ENCODE measurements around the gene TSC2. TPM values are rescaled to one million over a fixed set of nuclear protein-coding genes. Genes with fewer than 3 reads are reported as not detected.

TSC2 gene
- polyA plus RNA-seq, 1 donor from 2014 or later = 69.2 TPM

DNA sequence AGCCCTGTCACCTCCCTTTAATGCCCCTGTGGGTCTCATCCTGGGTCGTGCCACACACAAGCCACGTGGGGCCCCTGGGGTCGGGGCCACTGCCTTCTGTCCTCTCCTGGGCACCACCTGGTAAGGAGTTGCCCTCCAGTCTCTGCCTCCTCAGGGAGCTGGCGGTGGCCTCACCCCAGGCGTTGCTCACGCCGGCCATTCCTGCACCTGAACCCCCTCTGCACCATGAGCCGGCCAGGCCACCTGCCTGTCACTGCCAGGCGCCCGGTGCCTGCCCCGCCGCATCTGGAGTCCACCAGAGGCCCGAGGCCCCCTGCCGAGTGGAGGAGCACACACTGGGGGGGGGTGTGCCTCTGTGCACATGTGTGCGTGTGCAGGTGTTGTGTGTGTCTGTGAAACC is 10.7 kb upstream of the TSC2 start:
- H3K9me3 ChIP-seq (ENCODE audit: low read length) = no peaks in the 10 kb centered on the region
- no peak overlapping the region for H2AFZ ChIP-seq (ENCODE audit: low read depth, low read length)
- no peak overlapping the region for H3K27ac ChIP-seq (ENCODE audit: low read length)
- no peaks in the 10 kb centered on the region for H3K27me3 ChIP-seq (ENCODE audit: insufficient read depth, low read depth, low read length)
- no peaks in the 10 kb centered on the region for H3K9me2 ChIP-seq (ENCODE audit: insufficient read depth, low read length)
- H3K36me3 ChIP-seq (ENCODE audit: insufficient read depth, low read length) = no peaks in the 10 kb centered on the region
- no peaks in the 10 kb centered on the region for H4K20me1 ChIP-seq (ENCODE audit: insufficient read depth)
- no peak overlapping the region for H3K9ac ChIP-seq (ENCODE audit: low read length)
- no peak overlapping the region for H3K4me2 ChIP-seq (ENCODE audit: low read length)
- H3F3A ChIP-seq (ENCODE audit: insufficient read depth, low read length, poor library complexity, severe bottlenecking) = no peaks in the 10 kb centered on the region
- TF ChIP-seq EZH2 (IDR thresholded peaks at IDR 0.05; ENCODE audit: borderline replicate concordance, insufficient read depth, low read length, poor library complexity, severe bottlenecking) (no peak), EP300 (conservative IDR thresholded peaks at IDR 0.05; ENCODE audit: poor library complexity, severe bottlenecking) (no peak), POLR2AphosphoS5 (IDR thresholded peaks at IDR 0.05) (no peak), SMC3 (conservative IDR thresholded peaks at IDR 0.05; ENCODE audit: poor library complexity) (no peak), TAF1 (IDR thresholded peaks at IDR 0.05; ENCODE audit: low read depth) (no peak), RAD21 (conservative IDR thresholded peaks at IDR 0.05) (no peak), MXI1 (conservative IDR thresholded peaks at IDR 0.05; ENCODE audit: poor library complexity, severe bottlenecking) (no peak)
- TF ChIP-seq, protein P1, sequence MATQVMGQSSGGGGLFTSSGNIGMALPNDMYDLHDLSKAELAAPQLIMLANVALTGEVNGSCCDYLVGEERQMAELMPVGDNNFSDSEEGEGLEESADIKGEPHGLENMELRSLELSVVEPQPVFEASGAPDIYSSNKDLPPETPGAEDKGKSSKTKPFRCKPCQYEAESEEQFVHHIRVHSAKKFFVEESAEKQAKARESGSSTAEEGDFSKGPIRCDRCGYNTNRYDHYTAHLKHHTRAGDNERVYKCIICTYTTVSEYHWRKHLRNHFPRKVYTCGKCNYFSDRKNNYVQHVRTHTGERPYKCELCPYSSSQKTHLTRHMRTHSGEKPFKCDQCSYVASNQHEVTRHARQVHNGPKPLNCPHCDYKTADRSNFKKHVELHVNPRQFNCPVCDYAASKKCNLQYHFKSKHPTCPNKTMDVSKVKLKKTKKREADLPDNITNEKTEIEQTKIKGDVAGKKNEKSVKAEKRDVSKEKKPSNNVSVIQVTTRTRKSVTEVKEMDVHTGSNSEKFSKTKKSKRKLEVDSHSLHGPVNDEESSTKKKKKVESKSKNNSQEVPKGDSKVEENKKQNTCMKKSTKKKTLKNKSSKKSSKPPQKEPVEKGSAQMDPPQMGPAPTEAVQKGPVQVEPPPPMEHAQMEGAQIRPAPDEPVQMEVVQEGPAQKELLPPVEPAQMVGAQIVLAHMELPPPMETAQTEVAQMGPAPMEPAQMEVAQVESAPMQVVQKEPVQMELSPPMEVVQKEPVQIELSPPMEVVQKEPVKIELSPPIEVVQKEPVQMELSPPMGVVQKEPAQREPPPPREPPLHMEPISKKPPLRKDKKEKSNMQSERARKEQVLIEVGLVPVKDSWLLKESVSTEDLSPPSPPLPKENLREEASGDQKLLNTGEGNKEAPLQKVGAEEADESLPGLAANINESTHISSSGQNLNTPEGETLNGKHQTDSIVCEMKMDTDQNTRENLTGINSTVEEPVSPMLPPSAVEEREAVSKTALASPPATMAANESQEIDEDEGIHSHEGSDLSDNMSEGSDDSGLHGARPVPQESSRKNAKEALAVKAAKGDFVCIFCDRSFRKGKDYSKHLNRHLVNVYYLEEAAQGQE (IDR thresholded peaks at IDR 0.05; ENCODE audit: borderline replicate concordance) = no peak
- TF ChIP-seq, protein P2, sequence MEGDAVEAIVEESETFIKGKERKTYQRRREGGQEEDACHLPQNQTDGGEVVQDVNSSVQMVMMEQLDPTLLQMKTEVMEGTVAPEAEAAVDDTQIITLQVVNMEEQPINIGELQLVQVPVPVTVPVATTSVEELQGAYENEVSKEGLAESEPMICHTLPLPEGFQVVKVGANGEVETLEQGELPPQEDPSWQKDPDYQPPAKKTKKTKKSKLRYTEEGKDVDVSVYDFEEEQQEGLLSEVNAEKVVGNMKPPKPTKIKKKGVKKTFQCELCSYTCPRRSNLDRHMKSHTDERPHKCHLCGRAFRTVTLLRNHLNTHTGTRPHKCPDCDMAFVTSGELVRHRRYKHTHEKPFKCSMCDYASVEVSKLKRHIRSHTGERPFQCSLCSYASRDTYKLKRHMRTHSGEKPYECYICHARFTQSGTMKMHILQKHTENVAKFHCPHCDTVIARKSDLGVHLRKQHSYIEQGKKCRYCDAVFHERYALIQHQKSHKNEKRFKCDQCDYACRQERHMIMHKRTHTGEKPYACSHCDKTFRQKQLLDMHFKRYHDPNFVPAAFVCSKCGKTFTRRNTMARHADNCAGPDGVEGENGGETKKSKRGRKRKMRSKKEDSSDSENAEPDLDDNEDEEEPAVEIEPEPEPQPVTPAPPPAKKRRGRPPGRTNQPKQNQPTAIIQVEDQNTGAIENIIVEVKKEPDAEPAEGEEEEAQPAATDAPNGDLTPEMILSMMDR (IDR thresholded peaks at IDR 0.05; ENCODE audit: poor library complexity, severe bottlenecking) = no peak
- no peaks in the 10 kb centered on the region for H3K79me2 ChIP-seq (replicated peaks; ENCODE audit: insufficient read depth, low read length)
- no peak overlapping the region for H3K4me3 ChIP-seq (ENCODE audit: low read length)

DNA sequence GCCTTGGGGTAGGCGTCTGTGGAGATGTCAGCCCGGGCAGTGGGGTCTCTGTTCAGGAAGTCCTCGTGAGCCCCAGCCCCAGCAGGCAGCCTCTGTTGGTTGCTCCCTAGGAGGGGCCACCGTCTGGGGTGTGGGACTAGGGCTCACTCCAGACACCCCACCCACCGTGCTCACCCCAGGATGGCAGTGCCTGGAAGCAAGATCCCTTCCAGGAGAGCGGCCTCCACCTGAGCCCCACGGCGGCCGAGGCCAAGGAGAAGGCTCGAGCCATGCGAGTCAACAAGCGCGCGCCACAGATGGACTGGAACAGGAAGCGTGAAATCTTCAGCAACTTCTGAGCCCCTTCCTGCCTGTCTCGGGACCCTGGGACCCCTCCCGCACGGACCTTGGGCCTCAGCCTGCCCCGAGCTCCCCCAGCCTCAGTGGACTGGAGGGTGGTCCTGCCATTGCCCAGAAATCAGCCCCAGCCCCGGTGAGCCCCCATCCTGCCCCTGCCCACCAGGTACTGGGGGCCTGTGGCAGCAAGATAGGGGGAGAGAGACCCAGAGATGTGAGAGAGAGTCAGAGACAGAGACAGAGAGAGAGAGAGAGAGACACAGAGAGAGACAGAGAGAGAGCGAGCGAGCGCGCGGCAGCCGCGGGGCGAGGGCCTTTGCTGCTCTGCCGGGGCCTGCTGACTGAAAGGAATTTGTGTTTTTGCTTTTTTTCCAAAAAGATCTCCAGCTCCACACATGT is 10.0 kb upstream of the TSC2 start:
- Histone ChIP-seq H3K9me3 (ENCODE audit: low read length) (no peaks in the 10 kb centered on the region), H3K79me2 (replicated peaks; ENCODE audit: insufficient read depth, low read length) (no peaks in the 10 kb centered on the region), H3F3A (ENCODE audit: insufficient read depth, low read length, poor library complexity, severe bottlenecking) (no peaks in the 10 kb centered on the region), H3K4me3 (ENCODE audit: low read length) (no peak overlapping the region), H4K20me1 (ENCODE audit: insufficient read depth) (no peaks in the 10 kb centered on the region), H3K36me3 (ENCODE audit: insufficient read depth, low read length) (no peaks in the 10 kb centered on the region), H3K27me3 (ENCODE audit: insufficient read depth, low read depth, low read length) (no peaks in the 10 kb centered on the region), H3K4me2 (ENCODE audit: low read length) (no peak overlapping the region), H3K27ac (ENCODE audit: low read length) (no peak overlapping the region), H2AFZ (ENCODE audit: low read depth, low read length) (no peak overlapping the region), H3K9ac (ENCODE audit: low read length) (no peak overlapping the region), H3K9me2 (ENCODE audit: insufficient read depth, low read length) (no peaks in the 10 kb centered on the region)
- no peak for TF ChIP-seq POLR2AphosphoS5 (IDR thresholded peaks at IDR 0.05)
- TF ChIP-seq EP300 (conservative IDR thresholded peaks at IDR 0.05; ENCODE audit: poor library complexity, severe bottlenecking) = no peak
- TF ChIP-seq, protein P1 (IDR thresholded peaks at IDR 0.05; ENCODE audit: borderline replicate concordance) = no peak
- TF ChIP-seq, protein P2 (IDR thresholded peaks at IDR 0.05; ENCODE audit: poor library complexity, severe bottlenecking) = no peak
- no peak for TF ChIP-seq RAD21 (conservative IDR thresholded peaks at IDR 0.05)
- TF ChIP-seq EZH2 (IDR thresholded peaks at IDR 0.05; ENCODE audit: borderline replicate concordance, insufficient read depth, low read length, poor library complexity, severe bottlenecking) = no peak
- no peak for TF ChIP-seq MXI1 (conservative IDR thresholded peaks at IDR 0.05; ENCODE audit: poor library complexity, severe bottlenecking)
- TF ChIP-seq SMC3 (conservative IDR thresholded peaks at IDR 0.05; ENCODE audit: poor library complexity) = no peak
- no peak for TF ChIP-seq TAF1 (IDR thresholded peaks at IDR 0.05; ENCODE audit: low read depth)
